Naive thymus-derived CD4-positive, alpha-beta T cell (primary cell): ENCODE measurements around the gene RIT2. TPM values are rescaled to one million over a fixed set of nuclear protein-coding genes. Genes with fewer than 3 reads are reported as not detected.

Experiments used
- ATAC-seq: fragments of 150-1000 bp; cut with Tn5 transposase; 2 replicates; pipeline ENCODE4 v1.10.0; 2021; ENCODE audit warnings: mild to moderate bottlenecking, moderate library complexity
- CTCF ChIA-PET: fragments of 350-600 bp; sonication (Branson Sonifier 250); formaldehyde crosslinking; loops from one replicate; lab custom pipeline; 2021; ENCODE audit warnings: antibody characterized with exemption; lab: Charles Lee
- POLR2A ChIA-PET: fragments of 350-600 bp; sonication (Branson Sonifier 250); formaldehyde crosslinking; loops from one replicate; lab custom pipeline; 2021; ENCODE audit warnings: antibody characterized with exemption, inconsistent platforms; lab: Charles Lee
- DNase-seq, 9 donors: peaks; one replicate each; pipeline versions ENCODE4 v3.0.0 to v3.0.0-alpha.2; 2020 to 2022; ENCODE audit warnings: mixed read lengths in 1 of 9
- H3K27ac ChIP-seq: one replicate; pipeline ENCODE4 v1.7.0; 2013; ENCODE audit warnings: mild to moderate bottlenecking, low read depth, low read length, moderate library complexity
- H3K27me3 ChIP-seq, 2 donors: one replicate each; pipeline ENCODE4 v1.7.0; 2013; ENCODE audit warnings: low read length in 2 of 2, mild to moderate bottlenecking in 2 of 2, moderate library complexity in 2 of 2; ENCODE audit not compliant: control insufficient read depth in 2 of 2, insufficient read depth in 2 of 2
- H3K36me3 ChIP-seq, 3 experiments: 1 replicate in 2 of 3; 2 replicates in 1 of 3; pipeline ENCODE4 v1.7.0; 2013; ENCODE audit warnings: low read length in 3 of 3, mild to moderate bottlenecking in 3 of 3, moderate library complexity in 1 of 3; ENCODE audit not compliant: insufficient read depth in 3 of 3, control insufficient read depth in 2 of 3
- H3K4me1 ChIP-seq, 2 donors: one replicate each; pipeline ENCODE4 v1.7.0; 2013; ENCODE audit warnings: low read length in 2 of 2, mild to moderate bottlenecking in 2 of 2, moderate library complexity in 1 of 2; ENCODE audit not compliant: control insufficient read depth in 2 of 2, insufficient read depth in 2 of 2
- H3K4me3 ChIP-seq: 2 replicates; pipeline ENCODE4 v1.7.0; 2013; ENCODE audit warnings: mild to moderate bottlenecking, low read length
- H3K9me3 ChIP-seq, 3 experiments: 1 replicate in 2 of 3; 2 replicates in 1 of 3; pipeline ENCODE4 v1.7.0; 2013; ENCODE audit warnings: low read length in 3 of 3; ENCODE audit not compliant: control insufficient read depth in 2 of 3
- H3K27ac Mint-ChIP-seq, 9 donors: one replicate each; pipeline ENCODE4 v1.8.0; 2020 to 2022; ENCODE audit warnings: mixed read lengths in 9 of 9, mild to moderate bottlenecking in 8 of 9, moderate library complexity in 5 of 9, inconsistent platforms in 2 of 9
- H3K27me3 Mint-ChIP-seq, 5 donors: one replicate each; pipeline ENCODE4 v1.8.0; 2021 to 2022; ENCODE audit warnings: mixed read lengths in 5 of 5, mild to moderate bottlenecking in 1 of 5
- H3K36me3 Mint-ChIP-seq, 5 donors: one replicate each; pipeline ENCODE4 v1.8.0; 2020 to 2022; ENCODE audit warnings: mixed read lengths in 5 of 5, mild to moderate bottlenecking in 3 of 5, inconsistent platforms in 1 of 5
- H3K4me1 Mint-ChIP-seq, 7 donors: one replicate each; pipeline ENCODE4 v1.8.0; 2020 to 2022; ENCODE audit warnings: mixed read lengths in 7 of 7, mild to moderate bottlenecking in 3 of 7, inconsistent platforms in 1 of 7
- H3K4me3 Mint-ChIP-seq, 10 donors: one replicate each; pipeline ENCODE4 v1.8.0; 2020 to 2022; ENCODE audit warnings: mild to moderate bottlenecking in 10 of 10, mixed read lengths in 10 of 10, moderate library complexity in 6 of 10, inconsistent platforms in 2 of 10
- H3K9me3 Mint-ChIP-seq, 11 donors: one replicate each; pipeline ENCODE4 v1.8.0; 2020 to 2022; ENCODE audit warnings: mixed read lengths in 11 of 11, mild to moderate bottlenecking in 4 of 11, inconsistent platforms in 1 of 11, moderate library complexity in 1 of 11
- intact Hi-C, 2 donors: fragments of 100-400 bp; cut with micrococcal nuclease; formaldehyde crosslinking; loops; one replicate each; pipeline ENCODE4 v1.15.1; 2023
- polyA plus RNA-seq, 2 donors: library from polyadenylated mRNA; unstranded; fragments of 300-500 nt; fragmentation: Illumina TruSeq; gene quantifications; one replicate each; pipeline ENCODE4 v1.2.3, GENCODE V29; 2021
- total RNA-seq, 6 experiments: library from RNA in 5 of 6; stranded (reverse) in 5 of 6; gene quantifications; 1 replicate in 5 of 6; 2 replicates in 1 of 6; pipeline ENCODE4 v1.2.3 and lab custom pipeline; 2021 to 2026

The RIT2 gene
- total and polyA plus RNA-seq, 7 experiments from 2014 or later: not detected

DNA sequence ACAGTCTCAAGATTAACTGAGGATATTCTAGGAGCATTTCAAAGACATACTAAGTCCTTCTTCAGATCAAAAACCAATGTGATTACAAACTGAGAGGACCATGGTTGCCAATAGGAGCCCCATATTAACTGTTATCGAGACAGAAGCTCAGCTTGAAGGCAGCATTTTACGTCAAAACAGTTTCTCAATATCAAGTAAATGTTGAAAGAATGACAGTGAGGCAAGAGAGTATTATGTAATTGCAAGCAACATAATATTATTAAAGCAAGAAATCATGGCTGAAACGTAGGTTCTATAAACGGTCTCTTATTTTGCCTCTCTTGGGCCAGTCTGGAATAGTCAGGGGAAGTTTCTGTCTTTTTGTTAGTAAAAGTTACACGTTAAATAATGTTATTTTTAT is 22.9 kb downstream of the RIT2 start:
- ChIA-PET POLR2A (no interaction called here), CTCF (no interaction called here)
- Mint-ChIP-seq H3K36me3 (no peaks in the 10 kb centered on the region), H3K9me3 (peaks cover 0 to 17% (median 3%) of the 10 kb centered on the region in 11 donors), H3K27ac (no peak overlapping the region), H3K27me3 (no peaks in the 10 kb centered on the region), H3K4me3 (no peak overlapping the region), H3K4me1 (no peaks in the 10 kb centered on the region)
- DNase-seq: no peak
- ATAC-seq: no peak
- Histone ChIP-seq H3K4me3 (no peak overlapping the region), H3K27ac (no peak overlapping the region), H3K27me3 (no peaks in the 10 kb centered on the region), H3K4me1 (no peaks in the 10 kb centered on the region), H3K36me3 (no peaks in the 10 kb centered on the region), H3K9me3 (no peaks in the 10 kb centered on the region)
- intact Hi-C loops: no loop called here

DNA sequence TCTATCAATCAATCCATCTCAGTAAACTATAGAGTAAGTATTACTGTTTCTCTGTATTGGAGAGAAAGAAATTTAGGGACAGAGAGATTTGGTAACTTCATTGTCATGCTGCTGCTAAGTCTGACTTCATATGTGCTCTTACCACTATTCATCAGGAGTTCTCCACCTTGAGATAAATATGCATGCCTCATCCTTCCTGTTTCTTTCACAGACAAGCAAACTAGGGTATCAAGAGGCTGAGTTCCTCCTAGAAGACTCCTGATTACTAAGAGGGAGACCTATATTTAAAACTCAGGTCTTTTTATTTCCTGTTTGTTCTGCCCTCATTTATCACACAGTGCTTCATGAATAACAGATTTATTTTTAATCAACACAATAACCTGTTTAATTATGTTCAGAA is 34.1 kb downstream of the RIT2 start:
- ATAC-seq (no peak), DNase-seq (no peak)
- POLR2A ChIA-PET: no interaction called here
- Histone ChIP-seq H3K36me3 (no peaks in the 10 kb centered on the region), H3K27ac (no peak overlapping the region), H3K4me3 (no peak overlapping the region), H3K27me3 (no peaks in the 10 kb centered on the region), H3K4me1 (no peaks in the 10 kb centered on the region), H3K9me3 (no peaks in the 10 kb centered on the region)
- intact Hi-C loops: no loop called here
- peaks cover 2 to 31% (median 6%) of the 10 kb centered on the region in 11 donors for H3K9me3 Mint-ChIP-seq
- peaks cover 0 to 4% (median 0%) of the 10 kb centered on the region in 5 donors for H3K27me3 Mint-ChIP-seq
- H3K4me1 Mint-ChIP-seq: no peaks in the 10 kb centered on the region
- H3K36me3 Mint-ChIP-seq: no peaks in the 10 kb centered on the region
- H3K27ac Mint-ChIP-seq: no peak overlapping the region
- H3K4me3 Mint-ChIP-seq: no peak overlapping the region
- CTCF ChIA-PET: no interaction called here

- CTCF ChIA-PET: no interaction called here
- no peak overlapping the region for H3K4me3 ChIP-seq
- peaks cover 0 to 31% (median 5%) of the 10 kb centered on the region in 11 donors for H3K9me3 Mint-ChIP-seq
- no peaks in the 10 kb centered on the region for H3K4me1 ChIP-seq
- no peaks in the 10 kb centered on the region for H3K36me3 Mint-ChIP-seq
- no peak overlapping the region for H3K27ac Mint-ChIP-seq
- H3K27me3 ChIP-seq: no peaks in the 10 kb centered on the region
- H3K4me3 Mint-ChIP-seq: no peak overlapping the region
- no peak overlapping the region for H3K27ac ChIP-seq
- H3K27me3 Mint-ChIP-seq: peaks cover 0 to 4% (median 0%) of the 10 kb centered on the region in 5 donors
- H3K9me3 ChIP-seq: no peaks in the 10 kb centered on the region
- POLR2A ChIA-PET: no interaction called here
- no peak for DNase-seq
- ATAC-seq: no peak
- intact Hi-C loops: no loop called here
- no peaks in the 10 kb centered on the region for H3K4me1 Mint-ChIP-seq
- no peaks in the 10 kb centered on the region for H3K36me3 ChIP-seq
Observed at GRCh38 chr18:43080671-43081070, 34.8 kb downstream of the RIT2 start.

GRCh38 chr18:43079422-43079821 is 36.1 kb downstream of the RIT2 start:
- no peak overlapping the region for H3K4me3 Mint-ChIP-seq
- DNase-seq (no peak), ATAC-seq (no peak)
- H3K4me3 ChIP-seq: no peak overlapping the region
- CTCF ChIA-PET: no interaction called here
- peaks cover 0 to 4% (median 0%) of the 10 kb centered on the region in 5 donors for H3K27me3 Mint-ChIP-seq
- POLR2A ChIA-PET: no interaction called here
- no peaks in the 10 kb centered on the region for H3K36me3 ChIP-seq
- H3K36me3 Mint-ChIP-seq: no peaks in the 10 kb centered on the region
- intact Hi-C loops: no loop called here
- no peak overlapping the region for H3K27ac ChIP-seq
- no peak overlapping the region for H3K27ac Mint-ChIP-seq
- peaks cover 0 to 31% (median 4%) of the 10 kb centered on the region in 11 donors for H3K9me3 Mint-ChIP-seq
- H3K9me3 ChIP-seq: no peaks in the 10 kb centered on the region
- no peaks in the 10 kb centered on the region for H3K4me1 Mint-ChIP-seq
- H3K4me1 ChIP-seq: no peaks in the 10 kb centered on the region
- no peaks in the 10 kb centered on the region for H3K27me3 ChIP-seq

GRCh38 chr18:43078478-43079092 is 36.9 kb downstream of the RIT2 start:
- intact Hi-C loops: no loop called here
- H3K36me3 ChIP-seq: no peaks in the 10 kb centered on the region
- CTCF ChIA-PET: no interaction called here

GRCh38 chr18:43077510-43078308 is 37.8 kb downstream of the RIT2 start:
- ATAC-seq (no peak), DNase-seq (no peak)
- Mint-ChIP-seq H3K36me3 (no peaks in the 10 kb centered on the region), H3K4me3 (no peak overlapping the region), H3K27me3 (peaks cover 0 to 4% (median 0%) of the 10 kb centered on the region in 5 donors), H3K27ac (no peak overlapping the region), H3K9me3 (peaks cover under 1 to 34% (median 4%) of the 10 kb centered on the region in 11 donors), H3K4me1 (no peaks in the 10 kb centered on the region)
- no peak overlapping the region for H3K27ac ChIP-seq
- no peaks in the 10 kb centered on the region for H3K27me3 ChIP-seq
- intact Hi-C loops: no loop called here
- CTCF ChIA-PET: no interaction called here
- no peaks in the 10 kb centered on the region for H3K4me1 ChIP-seq
- POLR2A ChIA-PET: no interaction called here
- H3K36me3 ChIP-seq: no peaks in the 10 kb centered on the region
- H3K9me3 ChIP-seq: no peaks in the 10 kb centered on the region
- H3K4me3 ChIP-seq: no peak overlapping the region

More at GRCh38 chr18:43078478-43079092, 36.9 kb downstream of the RIT2 start:
- Mint-ChIP-seq H3K4me3 (no peak overlapping the region), H3K4me1 (no peaks in the 10 kb centered on the region), H3K9me3 (peaks cover 2 to 35% (median 4%) of the 10 kb centered on the region in 11 donors), H3K27ac (no peak overlapping the region), H3K36me3 (no peaks in the 10 kb centered on the region), H3K27me3 (peaks cover 0 to 4% (median 0%) of the 10 kb centered on the region in 5 donors)
- POLR2A ChIA-PET: no interaction called here
- Histone ChIP-seq H3K27me3 (no peaks in the 10 kb centered on the region), H3K4me1 (no peaks in the 10 kb centered on the region), H3K27ac (no peak overlapping the region), H3K9me3 (no peaks in the 10 kb centered on the region), H3K4me3 (no peak overlapping the region)
- DNase-seq (no peak), ATAC-seq (no peak)
